K562 (cell line): ENCODE results near the gene KCNJ10. TPM values are rescaled to one million over a fixed set of nuclear protein-coding genes. Genes with fewer than 3 reads are reported as not detected.

Experiments
- ATAC-seq: fragments of 200-7000 bp; cut with Tn5 transposase; 3 replicates; pipeline ENCODE4 v1.9.1; 2020; ENCODE audit warnings: moderate library complexity
- BruUV-seq: library from RNA; stranded (reverse); fragments of 400-500 nt; replicated peaks from 2 replicates; lab custom pipeline; 2021; lab: Mats Ljungman, UMichigan
- CTCF ChIA-PET: fragments of 300-600 bp; formaldehyde crosslinking; extraction: SDS; loops from one replicate; lab custom pipeline; 2021; ENCODE audit warnings: low intra/inter-chr PET ratio; lab: Yijun Ruan, JAX
- POLR2A ChIA-PET: fragments of 300-600, 350-650 bp; sonication (Branson Sonifier 250); formaldehyde crosslinking; extraction: SDS; loops from one replicate; lab custom pipeline; 2021; ENCODE audit warnings: antibody characterized with exemption, inconsistent platforms; lab: Yijun Ruan, JAX
- DNase-seq, 4 experiments: peaks; one replicate each; pipeline versions ENCODE4 v3.0.0 to v3.0.0-alpha.2; 2011 to 2018; ENCODE audit warnings: low spot score in 3 of 4, mixed read lengths in 3 of 4; ENCODE audit errors: extremely low read depth in 1 of 4
- FAIRE-seq: peaks from 2 replicates; lab custom pipeline; 2011; peaks lifted over from hg19 to GRCh38; lab: Jason Lieb, UNC
- H2AFZ ChIP-seq: 2 replicates; pipeline ENCODE4 v1.6.0; 2011; ENCODE audit warnings: low read depth, low read length, control low read depth, inconsistent platforms
- H3K27ac ChIP-seq: fragments of 200-600 bp; 3 replicates; pipeline ENCODE4 v1.8.0; 2011; ENCODE audit warnings: low read depth, mild to moderate bottlenecking, control low read depth, inconsistent platforms, low read length, moderate library complexity, mixed read lengths; ENCODE audit errors: extremely low read depth
- H3K27me3 ChIP-seq, 2 experiments: fragments of 300-600 bp in 1 of 2; 2 replicates in 1 of 2; 3 replicates in 1 of 2; pipeline versions ENCODE4 v1.6.0 to v1.8.0; 2011; ENCODE audit warnings: inconsistent platforms in 2 of 2, low read length in 2 of 2, mild to moderate bottlenecking in 1 of 2, mixed read lengths in 1 of 2, moderate library complexity in 1 of 2; ENCODE audit not compliant: control insufficient read depth in 2 of 2, insufficient read depth in 2 of 2
- H3K36me3 ChIP-seq: fragments of 300-600 bp; 3 replicates; pipeline ENCODE4 v1.8.0; 2011; ENCODE audit warnings: mild to moderate bottlenecking, low read length, inconsistent platforms; ENCODE audit not compliant: control insufficient read depth, insufficient read depth
- H3K4me1 ChIP-seq, 2 experiments: fragments of 200-600 bp in 1 of 2; replicated peaks in 1 of 2; 2 replicates in 1 of 2; 3 replicates in 1 of 2; pipeline versions ENCODE4 v1.5.1 to v1.8.0; 2011; ENCODE audit warnings: inconsistent platforms in 2 of 2, low read length in 2 of 2, mild to moderate bottlenecking in 1 of 2, mixed read lengths in 1 of 2, moderate library complexity in 1 of 2; ENCODE audit not compliant: control insufficient read depth in 2 of 2, insufficient read depth in 2 of 2
- H3K4me2 ChIP-seq: 2 replicates; pipeline ENCODE4 v1.6.1; 2011; ENCODE audit warnings: low read length, control low read depth, inconsistent platforms, mixed read lengths; ENCODE audit not compliant: insufficient read depth
- H3K4me3 ChIP-seq: fragments of 200-600 bp; sonication (generic), shearing (Covaris generic); 2 replicates; pipeline ENCODE4 v1.5.1; 2016; ENCODE audit warnings: control low read depth, inconsistent platforms
- H3K79me2 ChIP-seq: fragments of 200-600 bp; 3 replicates; pipeline ENCODE4 v1.8.0; 2011; ENCODE audit warnings: low read length, inconsistent platforms; ENCODE audit not compliant: control insufficient read depth, insufficient read depth
- H3K9ac ChIP-seq, 2 experiments: 2 replicates each; pipeline versions ENCODE4 v1.6.0 to v1.6.1; 2011; ENCODE audit warnings: low read depth in 2 of 2, low read length in 2 of 2, control low read depth in 1 of 2, inconsistent platforms in 1 of 2, mild to moderate bottlenecking in 1 of 2, mixed read lengths in 1 of 2; ENCODE audit not compliant: insufficient read depth in 1 of 2
- H3K9me1 ChIP-seq: one replicate; pipeline ENCODE4 v1.6.0; 2011; ENCODE audit warnings: inconsistent platforms, mild to moderate bottlenecking, low read length, moderate library complexity; ENCODE audit not compliant: control insufficient read depth, insufficient read depth
- H3K9me3 ChIP-seq: replicated peaks from 2 replicates; pipeline ENCODE4 v1.5.1; 2011; ENCODE audit warnings: low read depth, low read length, inconsistent platforms; ENCODE audit not compliant: control insufficient read depth, insufficient read depth
- H4K20me1 ChIP-seq: replicated peaks from 2 replicates; pipeline ENCODE4 v1.6.1; 2011; ENCODE audit warnings: low read length, inconsistent platforms, mixed read lengths; ENCODE audit not compliant: control insufficient read depth, insufficient read depth
- CEBPB ChIP-seq: fragments of 450-650 bp; IDR thresholded peaks from 2 replicates; pipeline ENCODE4 v1.6.1; 2016; ENCODE audit warnings: missing genetic modification characterization, missing compliant biosample characterization
- CHD4 ChIP-seq: fragments of 200-600 bp; sonication (generic); IDR thresholded peaks from 3 replicates; pipeline ENCODE4 v1.6.1; 2012; ENCODE audit warnings: low read depth, mild to moderate bottlenecking, mixed read lengths, low read length, inconsistent platforms; ENCODE audit not compliant: insufficient read depth, insufficient replicate concordance, poor library complexity, severe bottlenecking
- DACH1 ChIP-seq: fragments of 450-650 bp; IDR thresholded peaks from 2 replicates; pipeline ENCODE4 v1.6.1; 2018; ENCODE audit not compliant: partially characterized antibody
- E2F3 ChIP-seq: fragments of 250-450 bp; sonication (Bioruptor Pico); IDR thresholded peaks from 2 replicates; pipeline ENCODE4 v1.4.0; 2020; ENCODE audit warnings: mild to moderate bottlenecking
- IFI16 ChIP-seq: fragments of 250-450 bp; sonication (Bioruptor Pico); IDR thresholded peaks from 2 replicates; pipeline ENCODE4 v2.1.2; 2022; ENCODE audit warnings: mild to moderate bottlenecking, inconsistent platforms
- NCOA1 ChIP-seq: fragments of 450-650 bp; IDR thresholded peaks from 2 replicates; pipeline ENCODE4 v1.6.1; 2016; ENCODE audit warnings: low read depth
- NFATC3 ChIP-seq: fragments of 450-650 bp; IDR thresholded peaks from 2 replicates; pipeline ENCODE4 v1.6.1; 2017; ENCODE audit warnings: mild to moderate bottlenecking
- POLR2G ChIP-seq: fragments of 200-400 bp; formaldehyde crosslinking; IDR thresholded peaks from 2 replicates; pipeline ENCODE4 v1.6.1; 2017; ENCODE audit warnings: low read depth, mild to moderate bottlenecking, antibody characterized with exemption, low read length, moderate library complexity
- SMARCA5 ChIP-seq: fragments of 450-650 bp; IDR thresholded peaks from 2 replicates; pipeline ENCODE4 v1.6.1; 2016
- U2AF2 ChIP-seq: fragments of 200-400 bp; formaldehyde crosslinking; optimal IDR thresholded peaks from 2 replicates; pipeline ENCODE3; 2017; ENCODE audit warnings: low read depth, mild to moderate bottlenecking, low read length
- ZNF217 ChIP-seq: sonication (generic); formaldehyde crosslinking; IDR thresholded peaks from 2 replicates; pipeline ENCODE4 v1.8.0; 2022; ENCODE audit warnings: mild to moderate bottlenecking, missing genetic modification reagents
- ZNF282 ChIP-seq: sonication (generic); formaldehyde crosslinking; IDR thresholded peaks from 2 replicates; pipeline ENCODE4 v1.8.1; 2023; ENCODE audit warnings: missing genetic modification reagents
- ZNF354B ChIP-seq: fragments of 250-450 bp; sonication (Bioruptor Pico); IDR thresholded peaks from 2 replicates; pipeline ENCODE4 v1.4.0; 2020
- in situ Hi-C: fragments of 300-500 bp; cut with MboI; formaldehyde crosslinking; loops from 4 replicates; pipeline ENCODE4 v1.15.0; 2018; ENCODE audit warnings: inconsistent platforms, mixed read lengths
- intact Hi-C: fragments of 100-400 bp; cut with micrococcal nuclease; formaldehyde crosslinking; loops from 2 replicates; pipeline ENCODE4 v1.14.2; 2022
- polyA plus RNA-seq, 8 experiments: library from polyadenylated mRNA; depleted of rRNA in 4 of 8; stranded (reverse) in 5 of 8; unstranded in 3 of 8; fragments of >200 nt; fragmentation: Nextera tagmentation in 2 of 8; fragmentation: Illumina TruSeq in 1 of 8; extraction: Ambion mirVana in 2 of 8; extraction: Trizol in 1 of 8; gene quantifications; 2 replicates each; pipeline versions ENCODE4 v1.2.1 to v1.2.3, GENCODE V29; 2011 to 2014; ENCODE audit warnings: inconsistent platforms in 1 of 8, missing spikeins in 1 of 8
- total RNA-seq, 7 experiments: library from RNA; depleted of rRNA in 6 of 7; stranded (reverse); fragments of >200 nt in 6 of 7; fragmentation: Illumina TruSeq in 2 of 7; extraction: Trizol in 2 of 7; gene quantifications; 2 replicates each; pipeline versions ENCODE4 v1.2.1 to v1.2.3, GENCODE V29; 2011 to 2021; ENCODE audit warnings: low replicate concordance in 1 of 7
- TF ChIP-seq, protein P1 (sequence below): fragments of 450-650 bp; IDR thresholded peaks from 2 replicates; pipeline ENCODE4 v1.6.1; 2016; ENCODE audit warnings: antibody characterized with exemption
- TF ChIP-seq, protein P2 (sequence below), 2 experiments: fragments of 450-650 bp; conservative IDR thresholded peaks; 2 replicates each; pipeline ENCODE4 v1.6.1; 2017; ENCODE audit warnings: mild to moderate bottlenecking in 2 of 2, moderate library complexity in 2 of 2
- TF ChIP-seq, protein P3 (sequence below): IDR thresholded peaks from 2 replicates; pipeline ENCODE4 v1.6.1; 2016; ENCODE audit warnings: missing genetic modification characterization, missing compliant biosample characterization

KCNJ10 gene
- total and polyA plus RNA-seq, 9 of the 15 experiments (the other 6 are each of a cell fraction or from before 2014, with no cell fraction given), result 0.06 to 0.11 TPM; not detected in 7

DNA sequence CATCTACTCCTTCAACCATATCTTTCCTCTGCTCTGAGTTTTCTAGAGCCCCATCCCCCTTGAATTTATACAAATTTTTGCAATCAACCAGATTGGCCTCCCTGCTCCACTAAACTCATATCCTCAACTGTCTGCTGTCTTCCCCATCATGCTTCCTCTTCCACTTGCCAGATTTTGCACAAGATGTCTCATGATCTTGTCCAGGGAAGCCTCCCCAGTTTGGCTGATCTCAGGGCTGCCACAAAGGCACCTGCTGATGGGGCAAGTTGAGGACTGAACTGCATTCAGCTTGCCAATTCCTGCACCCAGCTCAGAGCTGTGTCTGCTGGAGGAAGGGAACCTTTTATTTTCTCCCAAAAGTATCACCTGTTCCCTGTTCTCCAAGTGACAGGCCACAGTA lies 7.5 kb upstream of the KCNJ10 start:
- Histone ChIP-seq H3K27ac (no peak overlapping the region), H3K79me2 (no peaks in the 10 kb centered on the region), H3K4me3 (no peak overlapping the region), H4K20me1 (no peaks in the 10 kb centered on the region), H3K27me3 (peaks cover 13 to 41% of the 10 kb centered on the region in 2 experiments; a peak in 4 of 5 replicates), H2AFZ (no peak overlapping the region), H3K9me3 (no peaks in the 10 kb centered on the region), H3K4me1 (no peaks in the 10 kb centered on the region), H3K9me1 (no peaks in the 10 kb centered on the region), H3K9ac (no peak overlapping the region), H3K4me2 (no peak overlapping the region), H3K36me3 (no peaks in the 10 kb centered on the region)
- DNase-seq, result no peak
- FAIRE-seq, result no peak
- ChIA-PET CTCF (no interaction called here), POLR2A (interaction anchor here (0.6 to 2.1 kb wide), 4 partner anchors 9 to 153 kb away, joined by 3 to 8 read pairs (median 4); partner anchors contain the start of gene IGSF8)
- intact Hi-C loops, result no loop called here
- in situ Hi-C loops, result no loop called here
- BruUV-seq, result no TSS peak
- ATAC-seq, result no peak
- TF ChIP-seq, protein P1, sequence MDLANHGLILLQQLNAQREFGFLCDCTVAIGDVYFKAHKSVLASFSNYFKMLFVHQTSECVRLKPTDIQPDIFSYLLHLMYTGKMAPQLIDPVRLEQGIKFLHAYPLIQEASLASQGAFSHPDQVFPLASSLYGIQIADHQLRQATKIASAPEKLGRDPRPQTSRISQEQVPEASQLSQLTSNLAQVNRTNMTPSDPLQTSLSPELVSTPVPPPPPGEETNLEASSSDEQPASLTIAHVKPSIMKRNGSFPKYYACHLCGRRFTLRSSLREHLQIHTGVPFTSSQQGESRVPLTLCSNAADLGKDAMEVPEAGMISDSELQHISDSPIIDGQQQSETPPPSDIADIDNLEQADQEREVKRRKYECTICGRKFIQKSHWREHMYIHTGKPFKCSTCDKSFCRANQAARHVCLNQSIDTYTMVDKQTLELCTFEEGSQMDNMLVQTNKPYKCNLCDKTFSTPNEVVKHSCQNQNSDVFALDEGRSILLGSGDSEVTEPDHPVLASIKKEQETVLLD, result no peak
- TF ChIP-seq POLR2G (no peak), NCOA1 (no peak), DACH1 (no peak), IFI16 (CRISPR knock-in tag) (no peak), ZNF354B (CRISPR knock-in tag) (no peak), U2AF2 (no peak), ZNF217 (CRISPR knock-in tag) (no peak), E2F3 (CRISPR knock-in tag) (no peak), ZNF282 (no peak), CHD4 (no peak), NFATC3 (no peak), CEBPB (tag) (no peak), SMARCA5 (no peak)
- TF ChIP-seq, protein P2, sequence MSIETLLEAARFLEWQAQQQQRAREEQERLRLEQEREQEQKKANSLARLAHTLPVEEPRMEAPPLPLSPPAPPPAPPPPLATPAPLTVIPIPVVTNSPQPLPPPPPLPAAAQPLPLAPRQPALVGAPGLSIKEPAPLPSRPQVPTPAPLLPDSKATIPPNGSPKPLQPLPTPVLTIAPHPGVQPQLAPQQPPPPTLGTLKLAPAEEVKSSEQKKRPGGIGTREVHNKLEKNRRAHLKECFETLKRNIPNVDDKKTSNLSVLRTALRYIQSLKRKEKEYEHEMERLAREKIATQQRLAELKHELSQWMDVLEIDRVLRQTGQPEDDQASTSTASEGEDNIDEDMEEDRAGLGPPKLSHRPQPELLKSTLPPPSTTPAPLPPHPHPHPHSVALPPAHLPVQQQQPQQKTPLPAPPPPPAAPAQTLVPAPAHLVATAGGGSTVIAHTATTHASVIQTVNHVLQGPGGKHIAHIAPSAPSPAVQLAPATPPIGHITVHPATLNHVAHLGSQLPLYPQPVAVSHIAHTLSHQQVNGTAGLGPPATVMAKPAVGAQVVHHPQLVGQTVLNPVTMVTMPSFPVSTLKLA (conservative IDR thresholded peaks at IDR 0.05), result no peak
- TF ChIP-seq, protein P3, sequence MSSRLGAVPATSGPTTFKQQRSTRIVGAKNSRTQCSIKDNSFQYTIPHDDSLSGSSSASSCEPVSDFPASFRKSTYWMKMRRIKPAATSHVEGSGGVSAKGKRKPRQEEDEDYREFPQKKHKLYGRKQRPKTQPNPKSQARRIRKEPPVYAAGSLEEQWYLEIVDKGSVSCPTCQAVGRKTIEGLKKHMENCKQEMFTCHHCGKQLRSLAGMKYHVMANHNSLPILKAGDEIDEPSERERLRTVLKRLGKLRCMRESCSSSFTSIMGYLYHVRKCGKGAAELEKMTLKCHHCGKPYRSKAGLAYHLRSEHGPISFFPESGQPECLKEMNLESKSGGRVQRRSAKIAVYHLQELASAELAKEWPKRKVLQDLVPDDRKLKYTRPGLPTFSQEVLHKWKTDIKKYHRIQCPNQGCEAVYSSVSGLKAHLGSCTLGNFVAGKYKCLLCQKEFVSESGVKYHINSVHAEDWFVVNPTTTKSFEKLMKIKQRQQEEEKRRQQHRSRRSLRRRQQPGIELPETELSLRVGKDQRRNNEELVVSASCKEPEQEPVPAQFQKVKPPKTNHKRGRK (tag), result no peak
